GM18951 (cell line): ENCODE results near the gene SYP.
"Not testable (repeated sequence)": the region's sequence is repeated elsewhere in the genome, so short reads cannot be mapped to it uniquely, and the experiment has no call there.

Source experiments
- POLR2A ChIP-seq: IDR thresholded peaks from 4 replicates; pipeline ENCODE4 v1.6.1; 2011; ENCODE audit warnings: mild to moderate bottlenecking; ENCODE audit not compliant: insufficient read length, insufficient read depth; ENCODE audit errors: extremely low read depth
- in situ Hi-C: fragments of 300-500 bp; cut with MboI; formaldehyde crosslinking; loops from one replicate; pipeline ENCODE4 v1.12.0; 2022; ENCODE audit warnings: low sequenced_read_pairs, mixed read lengths, inconsistent platforms; ENCODE audit not compliant: unreplicated experiment

The SYP gene

GRCh38 chrX:49177873-49178480 lies 22.0 kb downstream of the SYP start:
- TF ChIP-seq POLR2A: no peak
- in situ Hi-C loops: no loop called here

- TF ChIP-seq POLR2A: no peak
- in situ Hi-C loops: no loop called here
Measured at GRCh38 chrX:49177338-49177833, 22.6 kb downstream of the SYP start.

- in situ Hi-C loops: no loop called here
Measured at GRCh38 chrX:49176421-49177326, 23.3 kb downstream of the SYP start.

GRCh38 chrX:49175435-49176274 lies 24.3 kb downstream of the SYP start:
- in situ Hi-C loops: no loop called here

More at GRCh38 chrX:49176421-49177326, 23.3 kb downstream of the SYP start:
- TF ChIP-seq POLR2A: no peak

GRCh38 chrX:49174723-49175122 lies 25.3 kb downstream of the SYP start:
- TF ChIP-seq POLR2A: no peak
- in situ Hi-C loops: no loop called here

More at GRCh38 chrX:49175435-49176274, 24.3 kb downstream of the SYP start:
- TF ChIP-seq POLR2A: no peak

- in situ Hi-C loops: not testable (repeated sequence)
Measured at GRCh38 chrX:49173544-49173943, 26.4 kb downstream of the SYP start.

GRCh38 chrX:49172280-49172780 lies 27.7 kb downstream of the SYP start:
- in situ Hi-C loops: no loop called here
- no peak for TF ChIP-seq POLR2A

GRCh38 chrX:49171752-49172279 lies 28.2 kb downstream of the SYP start, which contains the start of gene PLP2:
PLP2 (plus strand) TSS chrX:49171898; CDS start chrX:49172001, 103 bp downstream.
- in situ Hi-C loops: no loop called here
- TF ChIP-seq POLR2A: peak; percentile 65

GRCh38 chrX:49167740-49168108 lies 32.3 kb downstream of the SYP start:
- no peak for TF ChIP-seq POLR2A
- in situ Hi-C loops: no loop called here

- peak; percentile 42 for TF ChIP-seq POLR2A
- in situ Hi-C loops: no loop called here
Measured at GRCh38 chrX:49166914-49167739, 32.9 kb downstream of the SYP start.

- in situ Hi-C loops: no loop called here
- peak; percentile 37 for TF ChIP-seq POLR2A
Measured at GRCh38 chrX:49165901-49166881, 33.8 kb downstream of the SYP start.
